GM19372 (cell line): Measurements from ENCODE around the gene BRAF.
"Not testable (repeated sequence)": the region's sequence is repeated elsewhere in the genome, so short reads cannot be mapped to it uniquely, and the experiment has no call there.

Experiments
- ATAC-seq: cut with Tn5 transposase; IDR thresholded peaks from one replicate; pipeline ENCODE4 v1.9.1; 2021; ENCODE audit warnings: mild to moderate bottlenecking, low read depth, moderate library complexity; ENCODE audit not compliant: unreplicated experiment

The BRAF gene

GRCh38 chr7:140686921-140687320, 237.8 kb downstream of the BRAF start:
- ATAC-seq: no peak

- ATAC-seq: no peak
Observed at GRCh38 chr7:140685407-140686087, 239.2 kb downstream of the BRAF start.

- no peak for ATAC-seq
Observed at GRCh38 chr7:140684066-140684950, 240.4 kb downstream of the BRAF start.

GRCh38 chr7:140683657-140684056, 241.1 kb downstream of the BRAF start:
- ATAC-seq: no peak

DNA sequence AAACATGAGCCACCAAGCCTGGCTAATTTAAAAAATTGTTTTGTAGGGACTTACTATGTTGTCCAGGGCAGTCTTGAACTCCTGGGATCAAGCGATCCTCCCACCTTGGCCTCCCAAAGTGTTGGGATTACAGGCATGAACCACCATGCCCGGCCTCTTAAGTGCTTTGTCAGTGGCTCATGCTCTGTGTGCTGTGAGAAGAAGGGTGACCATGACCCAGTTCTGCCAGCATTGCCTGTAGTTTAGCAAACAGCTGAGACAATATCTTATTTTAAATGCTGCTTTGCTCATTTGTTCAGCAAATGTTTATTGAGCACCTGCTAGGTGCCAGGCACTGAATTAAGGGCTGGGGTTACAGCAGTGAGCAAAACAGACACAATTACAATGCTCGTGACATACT, 243.0 kb downstream of the BRAF start:
- no peak for ATAC-seq

DNA sequence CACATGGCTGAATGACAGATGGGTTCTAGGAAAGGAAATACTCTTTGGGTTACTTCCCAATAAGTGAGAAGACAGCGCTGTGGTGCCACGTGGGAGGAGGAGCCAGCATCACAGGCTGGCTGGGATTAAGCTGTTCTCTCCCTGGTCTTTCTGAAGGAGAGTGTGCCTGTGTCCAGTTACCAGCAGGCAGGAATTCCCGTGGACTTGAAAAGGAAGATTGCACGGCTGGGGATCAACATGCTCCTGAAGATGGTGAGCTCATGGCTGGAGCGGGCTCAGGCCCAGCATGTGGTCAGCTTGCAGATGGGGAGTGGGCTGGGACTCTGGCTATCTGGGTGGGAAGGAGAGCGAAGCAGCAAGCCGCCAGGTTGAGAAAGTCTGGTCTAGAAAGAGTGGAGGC, 243.8 kb downstream of the BRAF start:
- ATAC-seq: no peak

DNA sequence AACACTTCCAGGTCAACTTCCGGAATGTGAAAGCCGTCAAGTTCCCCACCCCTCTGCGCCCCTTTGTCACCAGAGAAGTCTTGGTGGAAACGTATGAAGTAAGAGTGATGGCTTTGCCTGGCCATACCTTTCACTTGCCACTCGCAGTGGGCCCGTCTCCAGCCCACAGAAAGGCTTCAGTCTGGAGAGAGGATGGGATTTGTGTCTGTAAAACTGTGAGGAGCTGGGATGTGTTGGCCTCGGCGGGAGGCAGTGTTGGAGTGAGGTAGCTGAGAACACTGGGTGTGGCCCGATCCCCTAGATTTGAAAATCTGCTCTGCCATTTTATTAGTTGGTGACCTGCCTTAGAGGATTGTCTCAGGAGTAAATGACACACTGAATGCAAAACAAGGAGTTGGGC, 245.5 kb downstream of the BRAF start:
- no peak for ATAC-seq

DNA sequence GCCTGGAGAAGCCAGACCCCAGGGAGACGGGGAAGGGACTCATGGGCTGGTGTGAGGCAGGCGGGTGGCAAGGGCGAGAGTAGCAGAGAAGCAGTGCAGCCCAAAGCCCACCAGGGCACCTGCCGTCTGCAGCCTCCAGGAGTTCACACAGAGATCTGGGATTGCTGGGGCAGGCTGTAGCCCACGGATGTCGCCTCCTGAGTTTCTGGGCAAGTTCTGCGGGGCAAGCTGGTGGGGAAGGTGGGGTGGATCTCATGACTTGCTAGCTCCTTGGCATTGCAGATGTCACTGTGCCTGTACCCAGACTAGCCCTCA, 246.0 kb downstream of the BRAF start:
- ATAC-seq: no peak

DNA sequence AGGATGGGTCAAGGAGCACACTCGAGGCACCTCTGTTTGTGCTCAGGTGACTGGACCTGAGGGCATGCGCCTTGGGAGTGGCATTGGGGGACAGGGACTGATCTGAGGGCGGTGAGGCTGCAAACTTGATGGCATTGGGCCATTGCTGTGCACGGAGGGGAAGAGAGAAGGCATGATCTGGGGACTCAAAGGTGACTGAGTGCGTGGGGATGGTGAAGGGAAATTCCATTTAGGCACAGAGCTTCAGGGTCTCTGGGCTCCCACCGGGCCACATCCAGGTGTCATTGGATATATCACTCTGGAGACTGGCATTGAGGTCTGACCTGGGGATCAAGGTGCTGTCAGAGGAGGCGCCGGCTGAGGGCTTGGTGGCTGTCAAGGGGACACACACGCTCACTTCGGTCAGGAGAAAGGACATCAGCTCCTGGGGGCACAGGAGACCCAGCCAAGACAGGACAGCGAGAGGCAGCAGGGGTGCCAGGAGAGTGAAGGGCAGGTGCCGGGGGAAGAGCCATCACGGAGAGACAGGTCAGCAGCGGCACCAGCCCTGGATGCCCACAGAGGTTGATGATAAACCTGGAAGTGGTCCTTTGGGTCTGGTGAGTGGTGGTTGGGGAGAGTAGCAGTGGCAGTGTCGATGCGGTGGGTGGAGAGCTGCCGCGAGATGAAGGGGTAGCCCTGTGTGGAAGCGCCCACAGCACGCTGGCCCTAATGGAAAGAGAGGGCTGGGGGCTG, 246.5 kb downstream of the BRAF start:
- ATAC-seq: no peak

DNA sequence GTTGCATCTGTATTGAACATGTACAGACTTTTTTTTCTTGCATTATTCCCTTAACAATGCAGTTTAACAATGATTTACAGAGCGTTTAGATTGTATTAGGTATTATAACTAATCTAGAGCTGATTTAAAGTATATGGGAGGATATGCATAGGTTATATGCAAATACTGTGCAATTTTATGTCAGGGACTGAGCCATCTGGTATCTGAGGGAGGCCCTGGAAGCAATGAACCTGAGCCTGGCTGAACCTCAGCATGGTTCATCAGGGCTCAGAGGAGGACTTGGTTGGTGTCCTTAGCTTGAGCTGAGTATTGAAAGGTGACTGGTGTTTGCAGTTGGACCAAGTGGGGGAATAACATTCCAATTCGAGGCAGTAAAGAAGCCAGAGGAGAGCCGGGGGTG, 247.2 kb downstream of the BRAF start:
- ATAC-seq: no peak

- ATAC-seq: not testable (repeated sequence)
Observed at GRCh38 chr7:140676956-140677355, 247.8 kb downstream of the BRAF start.

GRCh38 chr7:140676306-140676705, 248.4 kb downstream of the BRAF start:
- ATAC-seq: peak; percentile 47

DNA sequence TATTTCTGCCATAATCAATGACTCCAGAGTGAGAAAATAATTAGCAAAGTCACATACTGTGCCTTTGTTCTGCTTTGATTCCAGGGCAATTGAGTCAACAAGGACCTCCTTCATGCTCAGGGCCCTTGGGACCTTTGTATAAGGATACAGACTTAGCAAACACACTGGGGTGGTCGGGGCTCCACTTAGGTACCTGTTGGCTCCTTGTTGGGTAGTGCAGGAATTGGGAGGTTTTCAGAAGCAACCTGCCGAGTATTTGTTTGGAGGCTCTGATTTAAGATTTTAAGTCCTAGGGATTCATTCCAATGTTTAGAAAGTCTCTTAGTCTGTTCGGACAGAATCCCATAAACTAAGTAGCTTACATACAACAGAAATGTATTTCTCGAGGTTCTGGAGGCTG, 249.0 kb downstream of the BRAF start:
- ATAC-seq: no peak

DNA sequence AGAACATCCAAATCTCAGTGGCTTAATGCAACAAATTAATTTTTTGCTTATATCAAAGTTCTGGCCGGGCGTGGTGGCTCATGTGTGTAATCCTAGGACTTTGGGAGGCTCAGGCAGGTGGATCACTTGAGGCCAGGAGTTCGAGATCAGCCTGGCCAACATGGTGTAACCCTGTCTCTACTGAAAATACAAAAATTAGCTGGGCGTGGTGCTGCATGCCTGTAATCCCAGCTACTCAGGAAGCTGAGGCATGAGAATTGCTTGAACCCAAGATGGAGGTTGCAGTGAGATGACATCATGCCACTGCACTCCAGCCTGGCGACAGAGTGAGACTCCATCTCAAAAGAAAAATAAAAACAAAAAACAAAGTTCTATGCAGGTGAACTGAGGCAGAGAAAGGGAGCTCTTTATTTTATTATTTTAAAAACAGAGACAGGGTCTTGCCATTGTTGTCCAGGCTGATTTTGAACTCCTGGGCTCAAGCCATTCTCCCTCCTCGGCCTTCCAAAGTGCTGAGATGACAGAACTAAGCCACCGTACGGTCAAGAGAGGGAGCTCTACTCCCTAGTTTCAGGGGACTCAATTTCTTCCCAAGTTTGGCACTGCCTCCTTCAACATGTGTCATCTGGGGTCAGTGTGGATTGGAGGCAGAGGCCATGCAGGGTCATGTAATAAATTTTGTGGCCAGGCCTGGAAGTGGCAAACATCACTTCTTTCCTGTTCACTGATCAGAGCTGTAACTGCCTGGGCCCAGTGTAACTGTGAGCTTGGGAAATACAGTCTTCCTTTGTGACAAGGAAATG, 249.6 kb downstream of the BRAF start:
- no peak for ATAC-seq

GRCh38 chr7:140674356-140674800, 250.4 kb downstream of the BRAF start:
- no peak for ATAC-seq

- no peak for ATAC-seq
Observed at GRCh38 chr7:140673774-140674155, 251.0 kb downstream of the BRAF start.

- ATAC-seq: peak; percentile 49
Observed at GRCh38 chr7:140673063-140673773, 251.5 kb downstream of the BRAF start.

DNA sequence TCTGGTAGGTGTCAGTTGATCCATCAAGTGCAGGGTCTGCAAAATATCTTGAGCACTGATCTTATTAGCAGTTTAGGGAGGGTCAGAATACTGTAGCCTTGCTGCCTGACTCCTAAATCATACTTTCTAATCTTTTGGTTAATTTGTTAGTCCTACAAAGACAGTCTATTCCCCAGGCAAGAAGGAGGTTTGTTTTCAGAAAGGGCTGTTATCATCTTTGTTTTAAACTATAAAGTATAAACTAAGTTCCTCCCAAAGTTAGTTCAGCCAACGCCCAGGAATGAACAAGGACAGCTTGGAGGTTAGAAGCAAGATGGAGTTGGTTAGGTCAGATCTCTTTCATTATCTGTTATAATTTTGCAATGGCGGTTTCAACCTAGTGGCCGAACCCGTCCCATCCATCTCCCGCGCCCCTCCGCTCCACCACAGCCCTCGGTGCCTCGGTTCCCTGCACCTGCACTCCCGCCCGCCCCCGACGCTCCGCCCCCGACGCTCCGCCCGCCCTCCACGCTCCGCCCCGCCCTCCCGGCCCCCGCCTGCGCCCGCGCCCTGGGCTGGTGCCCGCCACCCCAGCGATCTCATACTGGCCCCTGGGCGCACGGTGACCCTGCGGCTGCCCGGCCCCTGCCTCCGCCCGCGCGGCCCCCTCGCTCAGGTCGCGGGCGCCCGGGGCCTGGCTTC, 252.2 kb downstream of the BRAF start, which contains the start of gene ADCK2:
TSS of gene ADCK2 (plus strand) at position 564 of the 681 bp plus-strand sequence. CDS start 386 bp downstream, outside the sequence.
- peak; percentile 57 for ATAC-seq

DNA sequence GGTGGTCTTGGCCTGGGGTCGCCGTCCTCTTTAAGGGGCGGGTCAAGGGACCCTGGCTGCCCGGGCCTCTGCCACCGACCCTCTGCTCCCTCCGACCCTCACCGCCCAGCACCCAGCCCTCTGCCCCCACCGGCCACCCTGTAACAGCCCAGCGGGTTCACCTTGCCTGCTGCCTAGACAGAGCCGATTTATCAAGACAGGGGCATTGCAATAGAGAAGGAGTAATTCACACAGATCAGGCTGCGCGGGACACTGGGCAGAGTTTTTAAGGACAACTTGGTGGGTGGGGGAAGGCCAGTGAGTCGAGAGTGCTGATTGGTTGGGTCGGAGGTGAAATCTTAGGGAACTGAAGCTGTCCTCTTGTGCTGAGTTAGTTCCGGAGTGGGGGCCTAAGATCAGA, 252.8 kb downstream of the BRAF start:
- ATAC-seq: no peak
